ENCODE measurements around the gene MME. TPM values are rescaled to one million over a fixed set of nuclear protein-coding genes. Genes with fewer than 3 reads are reported as not detected.

The MME gene
- total RNA-seq, 1 experiment from 2014 or later = 1.6 TPM

DNA sequence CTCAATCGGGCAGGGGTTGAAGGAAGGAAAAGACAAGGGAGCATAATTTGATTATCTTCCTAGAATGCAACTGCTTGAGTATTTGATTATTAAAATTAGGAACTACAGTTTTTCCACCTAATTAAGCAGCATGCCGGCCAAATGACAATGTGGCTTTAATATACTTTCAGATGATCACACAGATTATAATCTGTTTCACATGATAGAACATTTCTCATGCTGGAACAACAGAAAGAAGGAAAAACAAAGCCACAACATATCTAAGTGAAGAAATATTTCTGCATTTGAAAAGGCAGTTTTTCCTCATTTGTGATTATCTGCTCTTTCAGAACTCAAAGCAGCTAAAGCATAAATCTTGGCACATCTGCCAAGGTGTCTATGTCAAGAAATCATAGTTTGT lies 130.6 kb downstream of the MME start:
- Histone ChIP-seq H3K27ac (ENCODE audit: low read length) (no peak overlapping the region), H3K4me1 (ENCODE audit: control insufficient read depth, insufficient read depth, low read length) (no peaks in the 10 kb centered on the region), H3K27me3 (ENCODE audit: control insufficient read depth, insufficient read depth, low read length) (no peaks in the 10 kb centered on the region), H3K4me3 (ENCODE audit: low read depth in 2 of 2, low read length in 2 of 2) (no peak overlapping the region), H3K9me3 (ENCODE audit: control insufficient read depth, insufficient read depth, low read depth, low read length) (no peaks in the 10 kb centered on the region), H3K36me3 (ENCODE audit: control insufficient read depth, insufficient read depth, low read length) (no peaks in the 10 kb centered on the region)
- no peak for TF ChIP-seq POLR2AphosphoS5 (IDR thresholded peaks at IDR 0.05; ENCODE audit: low read depth, low read length)
- TF ChIP-seq, protein P1, sequence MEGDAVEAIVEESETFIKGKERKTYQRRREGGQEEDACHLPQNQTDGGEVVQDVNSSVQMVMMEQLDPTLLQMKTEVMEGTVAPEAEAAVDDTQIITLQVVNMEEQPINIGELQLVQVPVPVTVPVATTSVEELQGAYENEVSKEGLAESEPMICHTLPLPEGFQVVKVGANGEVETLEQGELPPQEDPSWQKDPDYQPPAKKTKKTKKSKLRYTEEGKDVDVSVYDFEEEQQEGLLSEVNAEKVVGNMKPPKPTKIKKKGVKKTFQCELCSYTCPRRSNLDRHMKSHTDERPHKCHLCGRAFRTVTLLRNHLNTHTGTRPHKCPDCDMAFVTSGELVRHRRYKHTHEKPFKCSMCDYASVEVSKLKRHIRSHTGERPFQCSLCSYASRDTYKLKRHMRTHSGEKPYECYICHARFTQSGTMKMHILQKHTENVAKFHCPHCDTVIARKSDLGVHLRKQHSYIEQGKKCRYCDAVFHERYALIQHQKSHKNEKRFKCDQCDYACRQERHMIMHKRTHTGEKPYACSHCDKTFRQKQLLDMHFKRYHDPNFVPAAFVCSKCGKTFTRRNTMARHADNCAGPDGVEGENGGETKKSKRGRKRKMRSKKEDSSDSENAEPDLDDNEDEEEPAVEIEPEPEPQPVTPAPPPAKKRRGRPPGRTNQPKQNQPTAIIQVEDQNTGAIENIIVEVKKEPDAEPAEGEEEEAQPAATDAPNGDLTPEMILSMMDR (IDR thresholded peaks at IDR 0.05) = no peak
- TF ChIP-seq SIN3A (IDR thresholded peaks at IDR 0.05; ENCODE audit: borderline replicate concordance, insufficient read depth, low read depth, low read length) = no peak
- TF ChIP-seq REST (IDR thresholded peaks at IDR 0.05; ENCODE audit: insufficient read depth in 1 of 2, low read depth in 2 of 2, low read length in 1 of 2) = no peak
- TF ChIP-seq TCF7L2 (IDR thresholded peaks at IDR 0.05; ENCODE audit: low read depth, low read length) = no peak
- ATAC-seq (no peak), DNase-seq (ENCODE audit: low read depth, low spot score) (no peak)
- POLR2A ChIA-PET = no interaction called here
- CTCF ChIA-PET = no interaction called here
- intact Hi-C loops (cut with micrococcal nuclease; ENCODE audit: unreplicated experiment) = no loop called here
- BruUV-seq (replicated peaks) = no TSS peak
- in situ Hi-C loops (cut with HindIII; ENCODE audit: low pct_unique_long_range_greater_than_20kb, low sequenced_read_pairs) = no loop called here

DNA sequence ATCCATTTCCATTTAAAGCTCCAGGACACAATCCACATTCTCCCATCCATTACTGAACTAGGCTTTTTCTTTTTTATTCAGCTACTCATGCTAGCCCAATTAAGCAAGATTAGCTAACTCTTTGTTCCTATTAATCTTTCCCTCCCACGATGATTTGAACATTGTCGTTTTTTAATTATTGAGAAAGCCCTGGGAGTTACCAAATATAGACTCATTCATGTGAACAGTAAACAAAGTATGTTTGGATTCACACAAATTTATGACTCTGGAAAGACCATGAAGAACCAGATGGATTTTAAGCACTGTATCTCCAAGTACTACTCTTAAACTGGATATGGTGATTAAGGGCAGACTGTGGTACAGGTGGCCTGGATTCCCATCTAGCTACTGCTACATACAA lies 131.1 kb downstream of the MME start:
- TF ChIP-seq TCF7L2 (IDR thresholded peaks at IDR 0.05; ENCODE audit: low read depth, low read length) = no peak
- no peak for TF ChIP-seq REST (IDR thresholded peaks at IDR 0.05; ENCODE audit: insufficient read depth in 1 of 2, low read depth in 2 of 2, low read length in 1 of 2)
- TF ChIP-seq, protein P1 (IDR thresholded peaks at IDR 0.05) = no peak
- TF ChIP-seq POLR2AphosphoS5 (IDR thresholded peaks at IDR 0.05; ENCODE audit: low read depth, low read length) = no peak
- TF ChIP-seq SIN3A (IDR thresholded peaks at IDR 0.05; ENCODE audit: borderline replicate concordance, insufficient read depth, low read depth, low read length) = no peak
- in situ Hi-C loops (cut with HindIII; ENCODE audit: low pct_unique_long_range_greater_than_20kb, low sequenced_read_pairs) = no loop called here
- ATAC-seq (no peak), DNase-seq (ENCODE audit: low read depth, low spot score) (no peak)
- CTCF ChIA-PET = no interaction called here
- intact Hi-C loops (cut with micrococcal nuclease; ENCODE audit: unreplicated experiment) = no loop called here
- no peak overlapping the region for H3K27ac ChIP-seq (ENCODE audit: low read length)
- H3K4me1 ChIP-seq (ENCODE audit: control insufficient read depth, insufficient read depth, low read length) = no peaks in the 10 kb centered on the region
- H3K36me3 ChIP-seq (ENCODE audit: control insufficient read depth, insufficient read depth, low read length) = no peaks in the 10 kb centered on the region
- no peaks in the 10 kb centered on the region for H3K27me3 ChIP-seq (ENCODE audit: control insufficient read depth, insufficient read depth, low read length)
- POLR2A ChIA-PET = no interaction called here
- H3K4me3 ChIP-seq (ENCODE audit: low read depth in 2 of 2, low read length in 2 of 2) = no peak overlapping the region
- H3K9me3 ChIP-seq (ENCODE audit: control insufficient read depth, insufficient read depth, low read depth, low read length) = no peaks in the 10 kb centered on the region
- no TSS peak for BruUV-seq (replicated peaks)

Data from Panc1 (cell line).